GM12892 (cell line): ENCODE data around the gene SLC16A3.

Source experiments
- POLR2A ChIP-seq: IDR thresholded peaks from 2 replicates; pipeline ENCODE4 v1.6.1; 2011; ENCODE audit warnings: low read depth, low read length, control low read depth
- POLR2AphosphoS5 ChIP-seq: IDR thresholded peaks from 2 replicates; pipeline ENCODE4 v1.6.1; 2011; ENCODE audit warnings: low read depth, low read length, control low read depth
- TAF1 ChIP-seq: IDR thresholded peaks from 2 replicates; pipeline ENCODE4 v1.6.1; 2011; ENCODE audit warnings: low read depth, mild to moderate bottlenecking, control low read depth, low read length, borderline replicate concordance

GRCh38 chr17:82285141-82285540, 56.3 kb downstream of the SLC16A3 start:
- TF ChIP-seq POLR2A = no peak
- no peak for TF ChIP-seq POLR2AphosphoS5
- no peak for TF ChIP-seq TAF1
